Measurements from ENCODE around the gene SCN2A.

Gene SCN2A

GRCh38 chr2:165431014-165431413 lies 191.8 kb downstream of the SCN2A start:
- Histone ChIP-seq H2BK120ac (ENCODE audit: low read depth, low read length) (no peak overlapping the region), H3K23ac (ENCODE audit: low read depth, low read length, poor library complexity) (no peak overlapping the region), H3K4ac (ENCODE audit: low read length) (no peak overlapping the region), H3K4me3 (ENCODE audit: low read length in 2 of 2) (no peak overlapping the region), H2BK12ac (ENCODE audit: low read length) (no peak overlapping the region), H3K9ac (ENCODE audit: low read depth, low read length, poor library complexity) (no peak overlapping the region), H3K79me1 (ENCODE audit: low read depth, low read length) (peaks cover 2% of the 10 kb centered on the region), H3K18ac (ENCODE audit: low read length) (no peak overlapping the region), H2BK15ac (ENCODE audit: low read length) (no peak overlapping the region), H2AFZ (ENCODE audit: low read length) (no peak overlapping the region), H3K4me1 (ENCODE audit: control insufficient read depth in 2 of 2, insufficient read depth in 1 of 2, low read depth in 1 of 2, low read length in 2 of 2) (peaks cover 2 to 4% of the 10 kb centered on the region in 2 donors), H3K27ac (replicated peaks; ENCODE audit: low read length) (no peak overlapping the region), H4K8ac (ENCODE audit: low read depth, low read length) (no peak overlapping the region), H2BK5ac (ENCODE audit: low read length) (no peak overlapping the region), H3K27me3 (ENCODE audit: control insufficient read depth in 3 of 3, insufficient read depth in 3 of 3, low read depth in 1 of 3, low read length in 3 of 3) (no peaks in the 10 kb centered on the region), H4K91ac (ENCODE audit: low read depth, low read length, poor library complexity) (no peak overlapping the region), H3K9me3 (replicated peaks in 1 of 2; ENCODE audit: control insufficient read depth in 2 of 2, insufficient read depth in 1 of 2, low read depth in 1 of 2, low read length in 2 of 2) (peaks cover 0 to 4% of the 10 kb centered on the region in 2 donors), H3K36me3 (replicated peaks in 1 of 2; ENCODE audit: control insufficient read depth in 2 of 2, insufficient read depth in 2 of 2, low read length in 2 of 2) (no peaks in the 10 kb centered on the region), H3K14ac (ENCODE audit: low read length) (no peak overlapping the region), H2AK5ac (ENCODE audit: low read depth, low read length) (no peak overlapping the region), H3K4me2 (ENCODE audit: insufficient read depth, low read length, poor library complexity, severe bottlenecking) (no peak overlapping the region)
- DNase-seq (ENCODE audit: low spot score), result no peak

- Histone ChIP-seq H3K79me1 (ENCODE audit: low read depth, low read length) (no peaks in the 10 kb centered on the region), H3K9me3 (replicated peaks in 1 of 2; ENCODE audit: control insufficient read depth in 2 of 2, insufficient read depth in 1 of 2, low read depth in 1 of 2, low read length in 2 of 2) (peaks cover 0 to 3% of the 10 kb centered on the region in 2 donors), H2AK5ac (ENCODE audit: low read depth, low read length) (no peak overlapping the region), H3K4ac (ENCODE audit: low read length) (no peak overlapping the region), H3K27me3 (ENCODE audit: control insufficient read depth in 3 of 3, insufficient read depth in 3 of 3, low read depth in 1 of 3, low read length in 3 of 3) (no peaks in the 10 kb centered on the region), H3K18ac (ENCODE audit: low read length) (no peak overlapping the region), H3K9ac (ENCODE audit: low read depth, low read length, poor library complexity) (no peak overlapping the region), H3K27ac (replicated peaks; ENCODE audit: low read length) (no peak overlapping the region), H3K23ac (ENCODE audit: low read depth, low read length, poor library complexity) (no peak overlapping the region), H4K8ac (ENCODE audit: low read depth, low read length) (no peak overlapping the region), H2BK12ac (ENCODE audit: low read length) (no peak overlapping the region), H3K4me2 (ENCODE audit: insufficient read depth, low read length, poor library complexity, severe bottlenecking) (no peak overlapping the region), H4K91ac (ENCODE audit: low read depth, low read length, poor library complexity) (no peak overlapping the region), H2BK120ac (ENCODE audit: low read depth, low read length) (no peak overlapping the region), H3K4me1 (ENCODE audit: control insufficient read depth in 2 of 2, insufficient read depth in 1 of 2, low read depth in 1 of 2, low read length in 2 of 2) (peaks cover 2 to 6% of the 10 kb centered on the region in 2 donors), H2BK15ac (ENCODE audit: low read length) (no peak overlapping the region), H2AFZ (ENCODE audit: low read length) (peak overlapping the region; percentile 39), H3K14ac (ENCODE audit: low read length) (no peak overlapping the region), H3K4me3 (ENCODE audit: low read length in 2 of 2) (no peak overlapping the region), H2BK5ac (ENCODE audit: low read length) (no peak overlapping the region), H3K36me3 (replicated peaks in 1 of 2; ENCODE audit: control insufficient read depth in 2 of 2, insufficient read depth in 2 of 2, low read length in 2 of 2) (no peaks in the 10 kb centered on the region)
- no peak for DNase-seq (ENCODE audit: low spot score)
Measured at GRCh38 chr2:165432234-165432966, 193.2 kb downstream of the SCN2A start.

- no peak overlapping the region for H3K23ac ChIP-seq (ENCODE audit: low read depth, low read length, poor library complexity)
- no peak overlapping the region for H3K27ac ChIP-seq (replicated peaks; ENCODE audit: low read length)
- no peaks in the 10 kb centered on the region for H3K27me3 ChIP-seq (ENCODE audit: control insufficient read depth in 3 of 3, insufficient read depth in 3 of 3, low read depth in 1 of 3, low read length in 3 of 3)
- no peak overlapping the region for H3K4me2 ChIP-seq (ENCODE audit: insufficient read depth, low read length, poor library complexity, severe bottlenecking)
- no peak overlapping the region for H4K91ac ChIP-seq (ENCODE audit: low read depth, low read length, poor library complexity)
- no peak overlapping the region for H3K9ac ChIP-seq (ENCODE audit: low read depth, low read length, poor library complexity)
- no peak for DNase-seq (ENCODE audit: low spot score)
- H3K14ac ChIP-seq (ENCODE audit: low read length), result no peak overlapping the region
- no peak overlapping the region for H2BK12ac ChIP-seq (ENCODE audit: low read length)
- no peak overlapping the region for H2BK5ac ChIP-seq (ENCODE audit: low read length)
- no peak overlapping the region for H2AK5ac ChIP-seq (ENCODE audit: low read depth, low read length)
- H2AFZ ChIP-seq (ENCODE audit: low read length), result no peak overlapping the region
- H2BK120ac ChIP-seq (ENCODE audit: low read depth, low read length), result no peak overlapping the region
- no CpG with 5 or more reads among the region's 1 CpG for WGBS, 2 donors (ENCODE audit: extremely low coverage in 2 of 2, insufficient read length in 2 of 2, insufficient replicate concordance in 1 of 2)
- H4K8ac ChIP-seq (ENCODE audit: low read depth, low read length), result no peak overlapping the region
- H3K18ac ChIP-seq (ENCODE audit: low read length), result no peak overlapping the region
- H3K4me1 ChIP-seq (ENCODE audit: control insufficient read depth in 2 of 2, insufficient read depth in 1 of 2, low read depth in 1 of 2, low read length in 2 of 2), result peaks cover 6% of the 10 kb centered on the region in 2 donors
- no peaks in the 10 kb centered on the region for H3K79me1 ChIP-seq (ENCODE audit: low read depth, low read length)
- no peaks in the 10 kb centered on the region for H3K36me3 ChIP-seq (replicated peaks in 1 of 2; ENCODE audit: control insufficient read depth in 2 of 2, insufficient read depth in 2 of 2, low read length in 2 of 2)
- H3K4ac ChIP-seq (ENCODE audit: low read length), result no peak overlapping the region
- no peak overlapping the region for H3K4me3 ChIP-seq (ENCODE audit: low read length in 2 of 2)
- no peaks in the 10 kb centered on the region for H3K9me3 ChIP-seq (replicated peaks in 1 of 2; ENCODE audit: control insufficient read depth in 2 of 2, insufficient read depth in 1 of 2, low read depth in 1 of 2, low read length in 2 of 2)
- no peak overlapping the region for H2BK15ac ChIP-seq (ENCODE audit: low read length)
Measured at GRCh38 chr2:165434865-165435496, 195.8 kb downstream of the SCN2A start.

GRCh38 chr2:165435611-165436010 lies 196.4 kb downstream of the SCN2A start:
- H4K8ac ChIP-seq (ENCODE audit: low read depth, low read length), result no peak overlapping the region
- H3K4ac ChIP-seq (ENCODE audit: low read length), result no peak overlapping the region
- H2BK5ac ChIP-seq (ENCODE audit: low read length), result no peak overlapping the region
- H2BK12ac ChIP-seq (ENCODE audit: low read length), result no peak overlapping the region
- H3K18ac ChIP-seq (ENCODE audit: low read length), result no peak overlapping the region
- no peak overlapping the region for H2AK5ac ChIP-seq (ENCODE audit: low read depth, low read length)
- no peak overlapping the region for H2BK120ac ChIP-seq (ENCODE audit: low read depth, low read length)
- H2BK15ac ChIP-seq (ENCODE audit: low read length), result no peak overlapping the region
- no peak overlapping the region for H3K4me2 ChIP-seq (ENCODE audit: insufficient read depth, low read length, poor library complexity, severe bottlenecking)
- H3K27me3 ChIP-seq (ENCODE audit: control insufficient read depth in 3 of 3, insufficient read depth in 3 of 3, low read depth in 1 of 3, low read length in 3 of 3), result no peaks in the 10 kb centered on the region
- H3K36me3 ChIP-seq (replicated peaks in 1 of 2; ENCODE audit: control insufficient read depth in 2 of 2, insufficient read depth in 2 of 2, low read length in 2 of 2), result no peaks in the 10 kb centered on the region
- no peak overlapping the region for H3K27ac ChIP-seq (replicated peaks; ENCODE audit: low read length)
- H3K9me3 ChIP-seq (replicated peaks in 1 of 2; ENCODE audit: control insufficient read depth in 2 of 2, insufficient read depth in 1 of 2, low read depth in 1 of 2, low read length in 2 of 2), result no peaks in the 10 kb centered on the region
- no peak overlapping the region for H3K4me3 ChIP-seq (ENCODE audit: low read length in 2 of 2)
- peaks cover 6 to 12% of the 10 kb centered on the region in 2 donors for H3K4me1 ChIP-seq (ENCODE audit: control insufficient read depth in 2 of 2, insufficient read depth in 1 of 2, low read depth in 1 of 2, low read length in 2 of 2)
- peak; percentile 6 for DNase-seq (ENCODE audit: low spot score)
- H2AFZ ChIP-seq (ENCODE audit: low read length), result no peak overlapping the region
- H3K79me1 ChIP-seq (ENCODE audit: low read depth, low read length), result no peaks in the 10 kb centered on the region
- no peak overlapping the region for H3K23ac ChIP-seq (ENCODE audit: low read depth, low read length, poor library complexity)
- H3K14ac ChIP-seq (ENCODE audit: low read length), result no peak overlapping the region
- WGBS, 2 donors (ENCODE audit: extremely low coverage in 2 of 2, insufficient read length in 2 of 2, insufficient replicate concordance in 1 of 2), result no CpG with 5 or more reads among the region's 1 CpG
- no peak overlapping the region for H3K9ac ChIP-seq (ENCODE audit: low read depth, low read length, poor library complexity)
- no peak overlapping the region for H4K91ac ChIP-seq (ENCODE audit: low read depth, low read length, poor library complexity)
